ENCODE measurements around the gene ZNF341.

The ZNF341 gene

GRCh38 chr20:33757046-33757445 lies 25.2 kb downstream of the ZNF341 start:
- no peak for DNase-seq (ENCODE audit: low read depth)
- no peak for TF ChIP-seq CTCF (IDR thresholded peaks at IDR 0.05; ENCODE audit: insufficient read depth, low read depth, low read length, missing control alignments)
- H3K4me3 ChIP-seq (ENCODE audit: low read depth, low read length), result no peak overlapping the region

GRCh38 chr20:33757458-33757857 lies 25.7 kb downstream of the ZNF341 start:
- no peak for DNase-seq (ENCODE audit: low read depth)
- H3K4me3 ChIP-seq (ENCODE audit: low read depth, low read length), result no peak overlapping the region
- no peak for TF ChIP-seq CTCF (IDR thresholded peaks at IDR 0.05; ENCODE audit: insufficient read depth, low read depth, low read length, missing control alignments)

GRCh38 chr20:33761698-33762250 lies 30.0 kb downstream of the ZNF341 start:
- no peak overlapping the region for H3K4me3 ChIP-seq (ENCODE audit: low read depth, low read length)
- DNase-seq (ENCODE audit: low read depth), result no peak
- no peak for TF ChIP-seq CTCF (IDR thresholded peaks at IDR 0.05; ENCODE audit: insufficient read depth, low read depth, low read length, missing control alignments)

- DNase-seq (ENCODE audit: low read depth), result no peak
- no peak for TF ChIP-seq CTCF (IDR thresholded peaks at IDR 0.05; ENCODE audit: insufficient read depth, low read depth, low read length, missing control alignments)
- H3K4me3 ChIP-seq (ENCODE audit: low read depth, low read length), result no peak overlapping the region
Measured at GRCh38 chr20:33765099-33765498, 33.3 kb downstream of the ZNF341 start.

- DNase-seq (ENCODE audit: low read depth), result no peak
- H3K4me3 ChIP-seq (ENCODE audit: low read depth, low read length), result no peak overlapping the region
- no peak for TF ChIP-seq CTCF (IDR thresholded peaks at IDR 0.05; ENCODE audit: insufficient read depth, low read depth, low read length, missing control alignments)
Measured at GRCh38 chr20:33765592-33765991, 33.8 kb downstream of the ZNF341 start.

- no peak overlapping the region for H3K4me3 ChIP-seq (ENCODE audit: low read depth, low read length)
- TF ChIP-seq CTCF (IDR thresholded peaks at IDR 0.05; ENCODE audit: insufficient read depth, low read depth, low read length, missing control alignments), result no peak
Measured at GRCh38 chr20:33766686-33767085, 34.9 kb downstream of the ZNF341 start.

GRCh38 chr20:33767777-33768138 lies 36.0 kb downstream of the ZNF341 start:
- no peak for TF ChIP-seq CTCF (IDR thresholded peaks at IDR 0.05; ENCODE audit: insufficient read depth, low read depth, low read length, missing control alignments)
- no peak overlapping the region for H3K4me3 ChIP-seq (ENCODE audit: low read depth, low read length)
- no peak for DNase-seq (ENCODE audit: low read depth)

More at GRCh38 chr20:33766686-33767085, 34.9 kb downstream of the ZNF341 start:
- DNase-seq (ENCODE audit: low read depth), result no peak
